VCaP (cell line): ENCODE data around the gene GCG.

Experiments used
- H3K27ac ChIP-seq: fragments of 450-650 bp; 2 replicates; pipeline ENCODE4 v1.5.1; 2017
- TF ChIP-seq, protein P1 (sequence below): fragments of 450-650 bp; conservative IDR thresholded peaks from 2 replicates; pipeline ENCODE4 v1.5.1; 2017; ENCODE audit warnings: mild to moderate bottlenecking, moderate library complexity

GCG gene

DNA sequence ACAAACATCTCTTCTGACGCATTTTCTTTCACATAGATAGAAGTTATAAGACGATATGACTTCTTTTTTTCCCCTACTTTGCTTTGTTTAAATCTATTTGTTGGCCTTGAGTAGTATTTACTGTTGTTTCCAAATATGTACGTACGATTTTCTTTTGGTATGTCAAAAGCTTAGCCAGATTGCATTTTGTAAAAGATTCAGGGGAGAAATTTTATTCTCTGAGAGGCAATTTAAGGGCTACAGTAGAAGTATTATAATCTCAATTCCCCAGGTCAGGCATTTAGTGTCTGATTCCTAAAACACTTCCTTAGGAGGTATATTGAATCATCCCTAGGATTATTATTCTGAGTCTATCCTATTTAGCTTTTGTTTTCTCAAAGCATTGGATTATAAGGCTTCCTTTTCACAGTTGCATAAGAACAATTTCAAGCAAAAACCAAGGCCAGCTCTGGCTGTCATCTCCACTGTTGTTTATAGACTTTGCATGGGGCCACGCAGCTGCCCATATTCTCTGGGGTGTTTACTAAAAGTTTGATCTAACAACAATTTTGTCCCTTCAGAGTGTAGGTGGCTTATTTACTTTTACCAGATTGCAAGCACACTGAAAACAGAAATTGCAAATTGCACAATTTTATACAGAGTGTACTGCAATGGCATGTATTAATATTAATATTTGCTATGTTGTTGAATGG, 33.6 kb upstream of the GCG start:
- no peak overlapping the region; the same call in 1 of the 2 replicates for H3K27ac ChIP-seq

DNA sequence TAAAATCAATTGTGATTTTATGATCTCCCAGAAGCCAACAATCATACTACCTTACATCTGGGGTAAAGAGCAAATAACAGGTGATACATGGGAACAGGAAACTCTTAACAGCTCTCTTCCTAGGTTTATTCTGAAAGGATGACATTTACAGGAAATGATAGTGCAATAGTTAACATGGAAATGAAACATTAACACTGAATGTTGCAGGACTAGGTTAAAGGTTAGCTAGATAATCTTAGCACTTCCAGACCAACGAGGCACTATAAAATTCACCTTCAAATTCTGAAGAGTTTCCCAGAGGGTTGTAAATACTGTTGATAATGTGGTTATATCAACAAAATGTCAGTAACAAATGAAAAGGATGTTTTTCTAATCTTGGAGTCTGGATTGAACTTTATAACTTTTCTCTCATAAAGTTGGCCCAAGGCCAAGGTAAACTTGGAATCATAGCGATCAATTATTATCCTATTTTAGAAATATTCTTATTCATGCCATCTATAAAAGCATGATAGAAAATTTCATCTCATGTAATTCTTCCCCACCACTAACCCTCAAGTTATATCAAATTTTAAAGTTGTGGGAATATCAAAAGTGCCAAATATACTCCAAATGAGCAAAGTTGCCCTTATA, 32.9 kb upstream of the GCG start:
- H3K27ac ChIP-seq = no peak overlapping the region; the same call in 1 of the 2 replicates
- TF ChIP-seq, protein P1, sequence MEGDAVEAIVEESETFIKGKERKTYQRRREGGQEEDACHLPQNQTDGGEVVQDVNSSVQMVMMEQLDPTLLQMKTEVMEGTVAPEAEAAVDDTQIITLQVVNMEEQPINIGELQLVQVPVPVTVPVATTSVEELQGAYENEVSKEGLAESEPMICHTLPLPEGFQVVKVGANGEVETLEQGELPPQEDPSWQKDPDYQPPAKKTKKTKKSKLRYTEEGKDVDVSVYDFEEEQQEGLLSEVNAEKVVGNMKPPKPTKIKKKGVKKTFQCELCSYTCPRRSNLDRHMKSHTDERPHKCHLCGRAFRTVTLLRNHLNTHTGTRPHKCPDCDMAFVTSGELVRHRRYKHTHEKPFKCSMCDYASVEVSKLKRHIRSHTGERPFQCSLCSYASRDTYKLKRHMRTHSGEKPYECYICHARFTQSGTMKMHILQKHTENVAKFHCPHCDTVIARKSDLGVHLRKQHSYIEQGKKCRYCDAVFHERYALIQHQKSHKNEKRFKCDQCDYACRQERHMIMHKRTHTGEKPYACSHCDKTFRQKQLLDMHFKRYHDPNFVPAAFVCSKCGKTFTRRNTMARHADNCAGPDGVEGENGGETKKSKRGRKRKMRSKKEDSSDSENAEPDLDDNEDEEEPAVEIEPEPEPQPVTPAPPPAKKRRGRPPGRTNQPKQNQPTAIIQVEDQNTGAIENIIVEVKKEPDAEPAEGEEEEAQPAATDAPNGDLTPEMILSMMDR = no peak

More for the DNA sequence above, 33.6 kb upstream of the GCG start:
- TF ChIP-seq, protein P1 = no peak

DNA sequence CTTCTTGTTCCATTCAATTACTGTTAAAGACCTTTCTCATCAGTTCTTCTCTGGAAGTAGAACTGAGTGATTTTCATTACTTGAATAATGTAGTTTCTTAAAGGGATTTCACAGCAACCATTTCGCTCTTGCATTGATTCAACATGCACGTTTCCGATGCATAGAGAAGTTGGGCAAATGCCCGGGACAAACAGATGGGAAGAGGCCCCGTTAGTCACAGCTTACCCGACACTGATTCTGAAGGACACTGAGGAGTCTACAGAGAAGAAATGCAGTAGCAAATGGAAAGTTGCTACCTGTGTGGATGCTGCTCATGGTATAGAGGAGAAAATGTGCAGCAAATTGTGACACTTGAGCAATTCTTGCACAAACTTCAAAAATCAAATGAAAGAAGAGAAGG, 32.3 kb upstream of the GCG start:
- H3K27ac ChIP-seq = no peak overlapping the region; the same call in 1 of the 2 replicates
- TF ChIP-seq, protein P1 = no peak

DNA sequence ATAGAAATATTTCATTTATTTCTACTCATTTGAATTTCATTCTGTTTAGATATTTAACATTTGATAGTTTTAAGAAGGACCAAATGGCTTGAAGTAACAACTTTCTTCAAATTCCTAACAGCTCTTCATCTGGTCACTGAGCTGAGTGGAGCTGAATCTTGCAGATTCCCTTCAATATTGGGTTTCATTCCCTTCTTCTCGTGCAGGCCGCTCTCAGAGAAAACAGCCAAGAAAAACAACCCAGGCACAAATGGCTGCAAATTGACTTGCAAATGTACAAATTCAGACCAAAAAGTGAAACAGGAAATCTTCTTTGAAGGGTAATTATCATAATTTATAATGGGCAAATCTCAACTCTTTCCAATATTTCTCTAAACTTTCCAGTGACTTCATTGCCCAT, 30.3 kb upstream of the GCG start:
- TF ChIP-seq, protein P1 = no peak
- H3K27ac ChIP-seq = no peak overlapping the region

DNA sequence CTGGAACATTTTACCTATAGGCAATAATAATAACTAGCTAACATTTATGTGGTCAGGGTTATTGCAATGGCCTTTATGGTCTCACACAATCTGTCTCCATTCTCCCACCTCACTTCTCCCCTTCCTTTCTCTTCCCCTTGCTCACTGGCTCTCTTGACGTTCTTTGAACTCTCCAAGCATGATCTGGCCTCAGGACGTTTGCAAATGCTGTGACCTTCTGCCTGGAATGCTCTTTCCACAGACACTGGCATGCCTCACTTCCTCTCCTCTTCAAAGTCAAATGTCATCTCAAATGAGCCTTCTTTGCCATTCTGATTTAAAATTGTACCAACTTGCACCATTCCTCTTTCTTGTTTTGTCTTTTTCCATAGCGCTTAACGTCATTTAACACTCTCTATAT, 25.3 kb upstream of the GCG start:
- TF ChIP-seq, protein P1 = no peak
- no peak overlapping the region for H3K27ac ChIP-seq

DNA sequence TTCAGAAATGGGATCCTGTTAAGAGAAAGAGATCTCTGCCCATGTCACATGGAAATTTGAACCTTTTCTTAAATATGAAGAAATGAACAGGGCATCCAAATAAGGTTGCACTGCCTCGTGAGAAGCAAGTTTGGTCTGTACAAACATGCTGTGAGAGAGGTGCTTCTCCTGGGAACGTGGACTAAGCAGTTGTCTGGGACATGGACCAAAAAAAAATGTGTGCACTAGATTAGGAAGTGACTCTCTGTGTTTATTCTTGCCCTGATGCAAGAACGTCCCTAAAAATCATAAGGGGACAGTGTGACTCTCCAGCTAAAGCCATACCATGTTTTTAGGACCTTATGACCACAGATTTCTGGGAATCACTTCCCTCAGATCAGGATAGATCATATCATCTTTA, 23.7 kb upstream of the GCG start:
- TF ChIP-seq, protein P1 = no peak
- no peak overlapping the region for H3K27ac ChIP-seq

DNA sequence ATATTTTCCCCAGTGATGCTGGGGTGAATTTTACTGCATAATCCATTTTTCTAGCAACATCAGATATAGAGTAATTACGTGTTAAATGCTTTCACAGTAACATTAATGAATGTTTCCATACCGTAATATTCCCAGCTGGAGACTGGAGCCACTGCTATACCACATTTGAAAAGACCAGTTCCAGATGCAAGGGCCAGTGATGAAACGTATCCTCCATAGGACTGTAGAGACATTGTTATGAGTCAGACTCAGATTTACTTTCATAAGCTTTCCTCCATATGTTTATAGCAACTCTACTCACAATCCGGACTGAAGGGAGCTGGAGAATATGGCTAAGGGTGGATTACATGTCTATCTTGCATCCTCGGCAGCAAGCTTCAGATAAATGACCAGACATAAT, 22.7 kb upstream of the GCG start:
- TF ChIP-seq, protein P1 = no peak
- H3K27ac ChIP-seq = no peak overlapping the region
